Choroid plexus epithelial cell (primary cell): ENCODE measurements around the gene TMEM174.

Experiments
- DNase-seq: peaks from one replicate; pipeline ENCODE4 v3.0.0-alpha.2; 2010; ENCODE audit warnings: low read depth
- H3K4me3 ChIP-seq: 2 replicates; pipeline ENCODE4 v1.5.1; 2011; ENCODE audit warnings: low read depth, mild to moderate bottlenecking, control low read depth, low read length, moderate library complexity
- TF ChIP-seq, protein P1 (sequence below): conservative IDR thresholded peaks from 2 replicates; pipeline ENCODE4 v1.5.1; 2011; ENCODE audit warnings: low read depth, mild to moderate bottlenecking, control low read depth, inconsistent platforms, low read length, moderate library complexity

Gene TMEM174

DNA sequence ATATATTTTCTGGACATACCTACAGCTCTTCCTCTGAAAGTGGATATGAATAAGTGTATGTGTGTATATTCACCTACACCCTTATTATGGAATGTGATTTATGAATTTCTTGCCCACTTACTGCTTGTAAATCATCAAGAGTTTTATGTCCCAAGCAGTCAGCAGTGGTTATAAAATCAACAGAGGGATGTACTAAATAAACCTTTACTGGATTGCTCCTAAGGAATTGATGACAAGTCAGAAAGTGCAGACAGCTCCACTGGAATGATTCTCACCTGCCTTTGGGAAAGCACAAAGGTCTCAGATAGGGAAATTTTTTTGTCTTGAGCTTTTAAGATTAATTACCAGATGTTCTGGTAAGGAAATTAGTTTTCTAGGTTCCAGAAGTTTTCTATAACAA lies 9.3 kb downstream of the TMEM174 start:
- H3K4me3 ChIP-seq = no peak overlapping the region
- DNase-seq = no peak
- TF ChIP-seq, protein P1, sequence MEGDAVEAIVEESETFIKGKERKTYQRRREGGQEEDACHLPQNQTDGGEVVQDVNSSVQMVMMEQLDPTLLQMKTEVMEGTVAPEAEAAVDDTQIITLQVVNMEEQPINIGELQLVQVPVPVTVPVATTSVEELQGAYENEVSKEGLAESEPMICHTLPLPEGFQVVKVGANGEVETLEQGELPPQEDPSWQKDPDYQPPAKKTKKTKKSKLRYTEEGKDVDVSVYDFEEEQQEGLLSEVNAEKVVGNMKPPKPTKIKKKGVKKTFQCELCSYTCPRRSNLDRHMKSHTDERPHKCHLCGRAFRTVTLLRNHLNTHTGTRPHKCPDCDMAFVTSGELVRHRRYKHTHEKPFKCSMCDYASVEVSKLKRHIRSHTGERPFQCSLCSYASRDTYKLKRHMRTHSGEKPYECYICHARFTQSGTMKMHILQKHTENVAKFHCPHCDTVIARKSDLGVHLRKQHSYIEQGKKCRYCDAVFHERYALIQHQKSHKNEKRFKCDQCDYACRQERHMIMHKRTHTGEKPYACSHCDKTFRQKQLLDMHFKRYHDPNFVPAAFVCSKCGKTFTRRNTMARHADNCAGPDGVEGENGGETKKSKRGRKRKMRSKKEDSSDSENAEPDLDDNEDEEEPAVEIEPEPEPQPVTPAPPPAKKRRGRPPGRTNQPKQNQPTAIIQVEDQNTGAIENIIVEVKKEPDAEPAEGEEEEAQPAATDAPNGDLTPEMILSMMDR = no peak

DNA sequence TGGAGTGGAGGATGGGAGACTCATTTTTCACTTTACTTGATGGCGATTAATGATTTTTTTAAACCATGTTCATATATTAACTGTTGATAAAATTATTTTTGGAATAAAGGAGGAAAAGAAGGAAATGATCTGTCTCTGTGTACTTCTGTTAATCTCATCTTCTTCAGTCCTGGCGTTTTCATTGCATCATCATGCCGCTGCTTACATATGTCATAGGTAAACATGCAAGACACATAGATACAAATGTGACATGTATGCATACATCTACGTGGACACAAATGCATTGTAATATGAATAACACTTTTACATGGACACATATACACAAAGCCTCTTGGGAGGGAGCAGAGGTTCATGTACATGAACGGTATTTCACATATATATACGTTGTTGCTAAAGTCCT lies 10.0 kb downstream of the TMEM174 start:
- no peak overlapping the region for H3K4me3 ChIP-seq
- TF ChIP-seq, protein P1 = no peak
- no peak for DNase-seq

DNA sequence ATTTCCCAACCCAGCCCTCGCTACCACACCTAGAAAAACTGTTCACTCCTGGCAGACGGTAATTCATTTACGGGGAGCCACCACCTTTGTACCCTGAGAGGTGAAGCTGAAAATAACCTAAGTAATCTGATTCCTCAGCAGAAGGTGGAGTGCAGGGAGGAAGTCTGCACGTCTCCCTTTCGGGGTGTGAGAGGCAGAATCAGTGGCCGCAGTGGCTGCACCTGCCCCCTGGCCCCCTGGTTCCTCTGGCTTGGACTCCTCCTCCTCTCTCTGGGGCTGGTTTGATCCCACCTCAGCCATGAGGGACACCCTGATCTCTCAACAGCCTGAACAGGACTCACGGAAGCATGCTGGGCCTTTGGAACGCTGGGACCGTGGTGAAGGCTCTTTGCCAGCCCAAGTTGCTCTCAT lies 10.5 kb downstream of the TMEM174 start:
- TF ChIP-seq, protein P1 = no peak
- H3K4me3 ChIP-seq = no peak overlapping the region
- DNase-seq = no peak

DNA sequence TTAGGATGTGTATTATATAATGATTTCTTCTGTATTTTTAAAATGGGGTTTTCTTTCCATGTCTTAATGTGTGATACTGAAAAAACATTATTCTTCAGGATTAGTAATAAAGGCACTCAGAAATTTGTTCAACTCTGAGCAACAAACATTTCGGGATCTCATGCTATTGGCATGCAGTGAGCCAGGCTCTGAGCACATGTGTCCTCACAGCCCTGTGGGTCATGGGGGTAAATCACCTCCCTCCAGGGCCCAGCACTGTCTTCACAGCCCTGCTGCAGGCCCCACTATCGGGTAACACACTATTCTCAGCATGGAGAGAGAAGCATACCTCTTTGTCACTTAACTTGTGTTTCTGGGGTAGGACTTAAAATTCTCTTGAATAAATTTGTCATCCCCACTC lies 14.0 kb downstream of the TMEM174 start:
- no peak for DNase-seq
- TF ChIP-seq, protein P1 = no peak
- no peak overlapping the region for H3K4me3 ChIP-seq

DNA sequence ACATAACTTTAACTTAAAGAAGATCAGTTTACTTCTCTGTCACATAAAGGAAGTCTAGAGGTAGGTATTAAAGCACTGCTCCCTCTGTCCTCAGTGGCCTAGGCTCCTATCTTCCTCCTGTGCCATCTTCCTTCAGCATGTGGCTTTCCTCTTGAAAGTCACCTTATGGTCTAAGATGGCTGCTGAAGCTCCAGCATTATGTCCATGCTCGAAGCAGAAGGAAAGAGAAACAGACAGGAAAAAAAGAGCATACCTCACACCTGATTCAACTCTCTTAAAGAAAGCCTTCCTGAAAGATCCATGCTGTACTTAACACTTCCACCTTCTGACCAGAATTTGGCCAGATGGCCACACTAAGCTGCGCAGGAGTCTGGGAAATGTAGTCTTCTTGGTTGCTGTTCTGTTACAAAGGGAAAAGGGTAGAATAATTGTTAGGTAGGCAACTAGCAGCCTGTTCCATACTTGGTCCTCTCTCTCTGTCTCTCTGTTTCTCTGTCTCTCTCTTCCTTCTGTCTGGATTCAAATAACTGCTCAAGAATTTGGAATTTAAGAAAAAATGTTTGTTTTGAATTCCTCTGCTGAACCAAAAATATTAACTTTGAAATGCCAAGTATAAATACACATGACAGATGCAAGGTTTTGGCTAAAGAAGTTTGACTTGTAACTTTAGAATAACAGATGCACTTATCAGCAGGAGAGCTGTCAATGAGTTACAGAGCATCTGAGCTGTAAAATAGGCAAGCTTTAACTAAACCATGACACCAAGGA lies 16.0 kb downstream of the TMEM174 start:
- TF ChIP-seq, protein P1 = no peak
- peak; percentile 73 for DNase-seq
- no peak overlapping the region for H3K4me3 ChIP-seq

DNA sequence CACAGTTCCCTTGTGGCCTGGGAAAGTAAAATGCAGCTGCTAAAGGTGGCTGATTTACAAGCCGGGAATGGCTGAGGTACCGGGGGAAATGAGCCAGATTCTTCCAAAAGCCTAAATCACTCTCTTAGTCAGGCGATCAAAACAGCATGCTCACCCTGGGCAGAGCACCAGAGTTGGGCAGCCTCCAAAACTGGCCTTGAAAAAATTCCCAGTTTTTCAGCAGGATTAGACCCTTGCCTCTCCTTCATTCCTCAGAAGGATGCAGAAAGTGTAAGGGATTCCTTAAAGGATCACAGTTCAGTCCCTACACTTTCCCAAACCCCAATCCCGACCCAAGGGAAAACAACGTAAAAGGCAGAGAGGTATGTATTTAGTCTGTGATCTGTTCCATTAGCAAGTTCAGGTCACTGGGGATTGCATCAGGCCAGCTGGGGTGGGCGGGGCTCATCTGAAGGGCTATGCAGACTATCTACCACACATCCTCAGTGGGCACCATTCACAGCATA lies 16.9 kb downstream of the TMEM174 start:
- H3K4me3 ChIP-seq = no peak overlapping the region
- peak; percentile 71 for DNase-seq

DNA sequence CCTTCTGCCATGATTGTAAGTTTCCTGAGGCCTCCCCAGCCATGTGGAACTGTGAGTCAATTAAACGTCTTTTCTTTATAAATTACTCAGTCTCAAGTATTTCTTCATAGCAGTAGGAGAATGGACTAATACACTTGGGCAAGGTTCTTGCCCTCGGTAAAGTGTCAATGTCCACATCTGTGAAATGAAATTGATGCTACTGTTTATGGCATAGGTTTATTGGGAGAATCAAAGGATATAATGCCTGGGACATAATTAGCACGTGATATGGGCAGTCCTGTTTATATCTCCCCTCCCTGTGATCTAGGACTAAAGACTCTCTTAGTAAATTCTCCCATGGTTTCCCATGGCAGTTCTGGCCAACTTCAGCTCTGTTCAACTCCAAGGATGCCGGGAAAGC lies 19.4 kb downstream of the TMEM174 start:
- no peak for DNase-seq
- TF ChIP-seq, protein P1 = no peak
- no peak overlapping the region for H3K4me3 ChIP-seq

More for the DNA sequence above, 16.9 kb downstream of the TMEM174 start:
- TF ChIP-seq, protein P1 = no peak
